ENCODE data around the gene SLC35B1. TPM values are rescaled to one million over a fixed set of nuclear protein-coding genes. Genes with fewer than 3 reads are reported as not detected.

SLC35B1 gene
- total and polyA plus RNA-seq, 2 experiments from 2014 or later: 98.1 to 99.8 TPM

GRCh38 chr17:49749730-49750129 is 42.0 kb upstream of the SLC35B1 start:
- H4K20me1 ChIP-seq (ENCODE audit: insufficient read depth, poor library complexity, severe bottlenecking): no peaks in the 10 kb centered on the region
- peaks cover 5% of the 10 kb centered on the region for H3K79me2 ChIP-seq
- TF ChIP-seq EZH2 (IDR thresholded peaks at IDR 0.05; ENCODE audit: borderline replicate concordance) (no peak), EZH2phosphoT487 (IDR thresholded peaks at IDR 0.05; ENCODE audit: low read depth, severe bottlenecking, unreplicated experiment) (no peak), CTCF (IDR thresholded peaks at IDR 0.05; ENCODE audit: poor library complexity) (no peak)
- H3K9me2 ChIP-seq (replicated peaks; ENCODE audit: insufficient read depth): no peaks in the 10 kb centered on the region
- no peak overlapping the region for H3K4me3 ChIP-seq
- no peak overlapping the region for H3K27ac ChIP-seq
- 96% methylated on average over 3 of the region's 3 CpGs for WGBS (ENCODE audit: low lambda C conversion rate, missing lambda C conversion rate)
- no peaks in the 10 kb centered on the region for H3K36me3 ChIP-seq (replicated peaks; ENCODE audit: insufficient read depth, low read depth)
- H2AFZ ChIP-seq: no peak overlapping the region
- H3K4me1 ChIP-seq (ENCODE audit: insufficient read depth): no peaks in the 10 kb centered on the region
- no peaks in the 10 kb centered on the region for H3K9me3 ChIP-seq (ENCODE audit: low read depth)
- H3K4me2 ChIP-seq: no peak overlapping the region
- H3K27me3 ChIP-seq: no peaks in the 10 kb centered on the region
- DNase-seq (ENCODE audit: low spot score): no peak

GRCh38 chr17:49748791-49749190 is 41.0 kb upstream of the SLC35B1 start:
- Histone ChIP-seq H4K20me1 (ENCODE audit: insufficient read depth, poor library complexity, severe bottlenecking) (no peaks in the 10 kb centered on the region), H3K4me3 (no peak overlapping the region), H2AFZ (no peak overlapping the region), H3K9me2 (replicated peaks; ENCODE audit: insufficient read depth) (no peaks in the 10 kb centered on the region), H3K27me3 (no peaks in the 10 kb centered on the region), H3K79me2 (peaks cover 5% of the 10 kb centered on the region), H3K36me3 (replicated peaks; ENCODE audit: insufficient read depth, low read depth) (no peaks in the 10 kb centered on the region), H3K9me3 (ENCODE audit: low read depth) (no peaks in the 10 kb centered on the region), H3K4me1 (ENCODE audit: insufficient read depth) (no peaks in the 10 kb centered on the region), H3K27ac (no peak overlapping the region), H3K4me2 (no peak overlapping the region)
- TF ChIP-seq EZH2phosphoT487 (IDR thresholded peaks at IDR 0.05; ENCODE audit: low read depth, severe bottlenecking, unreplicated experiment): no peak
- TF ChIP-seq EZH2 (IDR thresholded peaks at IDR 0.05; ENCODE audit: borderline replicate concordance): no peak
- no peak for TF ChIP-seq CTCF (IDR thresholded peaks at IDR 0.05; ENCODE audit: poor library complexity)
- no peak for DNase-seq (ENCODE audit: low spot score)
- WGBS (ENCODE audit: low lambda C conversion rate, missing lambda C conversion rate): 96% methylated on average over 7 of the region's 7 CpGs

- no peak overlapping the region for H3K27ac ChIP-seq
Observed at GRCh38 chr17:49748223-49748622, 40.5 kb upstream of the SLC35B1 start.

More at GRCh38 chr17:49748223-49748622, 40.5 kb upstream of the SLC35B1 start:
- H3K27me3 ChIP-seq: no peaks in the 10 kb centered on the region
- H2AFZ ChIP-seq: no peak overlapping the region
- no peak overlapping the region for H3K4me3 ChIP-seq
- no peak for TF ChIP-seq CTCF (IDR thresholded peaks at IDR 0.05; ENCODE audit: poor library complexity)
- no peak for TF ChIP-seq EZH2phosphoT487 (IDR thresholded peaks at IDR 0.05; ENCODE audit: low read depth, severe bottlenecking, unreplicated experiment)
- no peak for TF ChIP-seq EZH2 (IDR thresholded peaks at IDR 0.05; ENCODE audit: borderline replicate concordance)
- H3K79me2 ChIP-seq: peaks cover 6% of the 10 kb centered on the region
- H3K9me2 ChIP-seq (replicated peaks; ENCODE audit: insufficient read depth): no peaks in the 10 kb centered on the region
- no peak overlapping the region for H3K4me2 ChIP-seq
- no peaks in the 10 kb centered on the region for H3K9me3 ChIP-seq (ENCODE audit: low read depth)
- H3K4me1 ChIP-seq (ENCODE audit: insufficient read depth): no peaks in the 10 kb centered on the region
- no peaks in the 10 kb centered on the region for H3K36me3 ChIP-seq (replicated peaks; ENCODE audit: insufficient read depth, low read depth)
- no peak for DNase-seq (ENCODE audit: low spot score)
- 97% methylated on average over 3 of the region's 3 CpGs for WGBS (ENCODE audit: low lambda C conversion rate, missing lambda C conversion rate)
- H4K20me1 ChIP-seq (ENCODE audit: insufficient read depth, poor library complexity, severe bottlenecking): no peaks in the 10 kb centered on the region
